Bronchial epithelial cell (primary cell): ENCODE data around the gene HDAC4. TPM values are rescaled to one million over a fixed set of nuclear protein-coding genes. Genes with fewer than 3 reads are reported as not detected.

Experiments used
- DNase-seq: peaks from one replicate; pipeline ENCODE4 v3.0.0-alpha.2; 2010; ENCODE audit warnings: low read depth
- FAIRE-seq: peaks from 2 replicates; lab custom pipeline; 2011; peaks lifted over from hg19 to GRCh38; lab: Jason Lieb, UNC
- H3K27me3 ChIP-seq: 2 replicates; pipeline ENCODE4 v1.5.1; 2011; ENCODE audit warnings: low read length; ENCODE audit not compliant: control insufficient read depth, insufficient read depth
- H3K36me3 ChIP-seq: 2 replicates; pipeline ENCODE4 v1.5.1; 2011; ENCODE audit warnings: low read length; ENCODE audit not compliant: control insufficient read depth, insufficient read depth
- H3K4me3 ChIP-seq: 2 replicates; pipeline ENCODE4 v1.5.1; 2011; ENCODE audit warnings: mild to moderate bottlenecking, low read depth, low read length, control low read depth
- CTCF ChIP-seq: IDR thresholded peaks from 2 replicates; pipeline ENCODE4 v1.5.1; 2011; ENCODE audit warnings: mild to moderate bottlenecking, moderate library complexity, low read length, control low read depth, inconsistent platforms; ENCODE audit not compliant: insufficient read depth, severe bottlenecking
- total RNA-seq: library from RNA; depleted of rRNA; stranded (reverse); fragments of >200 nt; gene quantifications from 2 replicates; pipeline ENCODE4 v1.2.1, GENCODE V29; 2014

Gene HDAC4
- total RNA-seq, 1 donor from 2014 or later, result 5.3 TPM

- TF ChIP-seq CTCF, result no peak
- peaks cover 8% of the 10 kb centered on the region for H3K27me3 ChIP-seq
- no peak for FAIRE-seq
These were observed 38.4 kb upstream of the HDAC4 start for GRCh38 chr2:239438995-239439753.

GRCh38 chr2:239438368-239438767 is 37.5 kb upstream of the HDAC4 start:
- no peak for FAIRE-seq
- no peak for DNase-seq
- Histone ChIP-seq H3K27me3 (peaks cover 8% of the 10 kb centered on the region), H3K4me3 (no peak overlapping the region), H3K36me3 (no peaks in the 10 kb centered on the region)
- TF ChIP-seq CTCF, result no peak

More at GRCh38 chr2:239438995-239439753, 38.4 kb upstream of the HDAC4 start:
- Histone ChIP-seq H3K36me3 (no peaks in the 10 kb centered on the region), H3K4me3 (no peak overlapping the region)
- no peak for DNase-seq

- FAIRE-seq (no peak), DNase-seq (no peak)
- Histone ChIP-seq H3K4me3 (no peak overlapping the region), H3K27me3 (peaks cover 5% of the 10 kb centered on the region), H3K36me3 (no peaks in the 10 kb centered on the region)
- no peak for TF ChIP-seq CTCF
These were observed 36.0 kb upstream of the HDAC4 start for GRCh38 chr2:239436669-239437335.

- Histone ChIP-seq H3K36me3 (no peaks in the 10 kb centered on the region), H3K27me3 (peaks cover 3% of the 10 kb centered on the region), H3K4me3 (no peak overlapping the region)
- DNase-seq, result no peak
- TF ChIP-seq CTCF, result no peak
- no peak for FAIRE-seq
These were observed 35.3 kb upstream of the HDAC4 start for GRCh38 chr2:239436076-239436475.

GRCh38 chr2:239433777-239434403 is 33.1 kb upstream of the HDAC4 start:
- no peak overlapping the region for H3K4me3 ChIP-seq
- TF ChIP-seq CTCF, result no peak
- no peaks in the 10 kb centered on the region for H3K27me3 ChIP-seq
- FAIRE-seq (no peak), DNase-seq (peak; percentile 55)
- no peaks in the 10 kb centered on the region for H3K36me3 ChIP-seq
